SK-N-SH (cell line): ENCODE data around the gene B4GALT3. TPM values are rescaled to one million over a fixed set of nuclear protein-coding genes. Genes with fewer than 3 reads are reported as not detected.
A peak's percentile ranks its signal among the peaks of the same experiment; 100 is the strongest.

ENCODE experiments used
- CTCF ChIA-PET: fragments of 300-600, 350-600 bp; formaldehyde crosslinking; extraction: SDS; loops from one replicate; lab custom pipeline; 2021; lab: Yijun Ruan, JAX
- POLR2A ChIA-PET: fragments of 350-600 bp; sonication (Branson Sonifier 250); formaldehyde crosslinking; extraction: SDS; loops from one replicate; lab custom pipeline; 2020; ENCODE audit warnings: antibody characterized with exemption, inconsistent platforms; lab: Yijun Ruan, JAX
- DNase-seq: peaks from one replicate; pipeline ENCODE4 v3.0.0; 2012
- H2AFZ ChIP-seq: fragments of 200-600 bp; sonication (generic); 2 replicates; pipeline ENCODE4 v1.8.1; 2016; ENCODE audit warnings: antibody characterized with exemption, mild to moderate bottlenecking, low read depth
- H3F3A ChIP-seq: fragments of 200-600 bp; sonication (generic); replicated peaks from 2 replicates; pipeline ENCODE3; 2016; ENCODE audit warnings: antibody characterized with exemption, mild to moderate bottlenecking; ENCODE audit not compliant: insufficient read depth
- H3K27ac ChIP-seq, 2 experiments: fragments of 200-500 bp in 1 of 2; fragments of 200-600 bp in 1 of 2; sonication (Bioruptor generic) in 1 of 2; sonication (generic), shearing (Covaris generic) in 1 of 2; 2 replicates each; pipeline versions ENCODE4 v1.5.1 to v1.6.1; 2014 to 2016; ENCODE audit warnings: low read depth in 2 of 2, inconsistent platforms in 1 of 2, low read length in 1 of 2, mild to moderate bottlenecking in 1 of 2, mixed read lengths in 1 of 2
- H3K27me3 ChIP-seq: fragments of 200-600 bp; sonication (generic), shearing (Covaris generic); 2 replicates; pipeline ENCODE4 v1.6.1; 2016; ENCODE audit warnings: mixed run types; ENCODE audit not compliant: insufficient read depth
- H3K36me3 ChIP-seq, 2 experiments: fragments of 200-500 bp in 1 of 2; fragments of 200-600 bp in 1 of 2; sonication (Bioruptor generic) in 1 of 2; sonication (generic) in 1 of 2; replicated peaks in 1 of 2; 2 replicates each; pipeline versions ENCODE3 to v1.5.1; 2014 to 2016; ENCODE audit warnings: low read length in 1 of 2, mild to moderate bottlenecking in 1 of 2; ENCODE audit not compliant: insufficient read depth in 2 of 2, control insufficient read depth in 1 of 2
- H3K4me1 ChIP-seq, 2 experiments: fragments of 200-500 bp in 1 of 2; fragments of 200-600 bp in 1 of 2; sonication (Bioruptor generic) in 1 of 2; sonication (generic), shearing (Covaris generic) in 1 of 2; 2 replicates each; pipeline versions ENCODE4 v1.5.1 to v1.6.1; 2014 to 2016; ENCODE audit warnings: low read depth in 1 of 2, low read length in 1 of 2, mixed run types in 1 of 2; ENCODE audit not compliant: insufficient read depth in 2 of 2, control insufficient read depth in 1 of 2
- H3K4me2 ChIP-seq: fragments of 200-600 bp; sonication (generic), shearing (Covaris generic); 2 replicates; pipeline ENCODE4 v1.6.1; 2017; ENCODE audit warnings: mixed run types
- H3K4me3 ChIP-seq, 2 experiments: fragments of 200-500 bp in 1 of 2; fragments of 200-600 bp in 1 of 2; sonication (Bioruptor generic) in 1 of 2; sonication (generic), shearing (Covaris generic) in 1 of 2; 2 replicates each; pipeline versions ENCODE4 v1.5.1 to v1.8.1; 2014 to 2016; ENCODE audit warnings: low read depth in 2 of 2, inconsistent platforms in 1 of 2, low read length in 1 of 2, mild to moderate bottlenecking in 1 of 2, mixed read lengths in 1 of 2, moderate library complexity in 1 of 2
- H3K79me2 ChIP-seq: fragments of 200-600 bp; sonication (generic); 2 replicates; pipeline ENCODE4 v1.8.1; 2017; ENCODE audit warnings: mild to moderate bottlenecking; ENCODE audit not compliant: insufficient read depth
- H3K9ac ChIP-seq: fragments of 200-600 bp; sonication (generic); 2 replicates; pipeline ENCODE4 v1.6.1; 2017; ENCODE audit warnings: mixed run types
- H3K9me2 ChIP-seq: fragments of 200-600 bp; sonication (generic); 2 replicates; pipeline ENCODE4 v1.6.1; 2017; ENCODE audit warnings: mixed run types
- H3K9me3 ChIP-seq: fragments of 200-600 bp; sonication (generic); 2 replicates; pipeline ENCODE4 v1.6.1; 2017; ENCODE audit warnings: mixed run types, mild to moderate bottlenecking, moderate library complexity
- H4K20me1 ChIP-seq: fragments of 200-600 bp; sonication (generic); 2 replicates; pipeline ENCODE4 v1.6.1; 2017; ENCODE audit warnings: mild to moderate bottlenecking, mixed run types; ENCODE audit not compliant: insufficient read depth
- ELF1 ChIP-seq: IDR thresholded peaks from 2 replicates; pipeline ENCODE4 v1.4.0; 2012
- FOXJ3 ChIP-seq: sonication (generic); formaldehyde crosslinking; IDR thresholded peaks from 2 replicates; pipeline ENCODE4 v1.5.1; 2020; ENCODE audit warnings: mild to moderate bottlenecking, missing genetic modification reagents
- GATA2 ChIP-seq: sonication (generic); formaldehyde crosslinking; IDR thresholded peaks from 2 replicates; pipeline ENCODE4 v1.5.0; 2020; ENCODE audit warnings: mild to moderate bottlenecking, missing genetic modification reagents
- IRF3 ChIP-seq: fragments of 150-350 bp; IDR thresholded peaks from 2 replicates; pipeline ENCODE4 v1.6.1; 2016; ENCODE audit warnings: mild to moderate bottlenecking, low read depth, low read length
- NFIC ChIP-seq: IDR thresholded peaks from 2 replicates; pipeline ENCODE4 v1.4.0; 2012; ENCODE audit warnings: borderline replicate concordance
- TCF12 ChIP-seq: IDR thresholded peaks from 2 replicates; pipeline ENCODE4 v1.4.0; 2012
- TEAD4 ChIP-seq: IDR thresholded peaks from 2 replicates; pipeline ENCODE4 v1.4.0; 2012; ENCODE audit warnings: mild to moderate bottlenecking, borderline replicate concordance; ENCODE audit not compliant: insufficient read depth
- WGBS: methylation state at CpG from one replicate; pipeline ENCODE4 v1.1.6; 2017; ENCODE audit warnings: low lambda C conversion rate; 5-methylcytosine and 5-hydroxymethylcytosine counted together
- polyA plus RNA-seq, 3 experiments: library from polyadenylated mRNA; depleted of rRNA; stranded (reverse); fragments of >200 nt; gene quantifications; 2 replicates each; pipeline ENCODE4 v1.2.3, GENCODE V29; 2012
- TF ChIP-seq, protein P1 (sequence below): IDR thresholded peaks from 2 replicates; pipeline ENCODE4; 2012
- TF ChIP-seq, protein P2 (sequence below): fragments of 200-600 bp; sonication (generic); IDR thresholded peaks from 2 replicates; pipeline ENCODE4 v1.6.1; 2017; ENCODE audit warnings: antibody characterized with exemption, mild to moderate bottlenecking, moderate library complexity

B4GALT3 gene
- polyA plus RNA-seq, 1 of the 3 experiments (the other 2 are of a cell fraction), result 56.5 TPM

- Histone ChIP-seq H3K4me1 (peaks cover 0 to 20% of the 10 kb centered on the region in 2 experiments; a peak in 1 of 4 replicates), H3K9me3 (no peaks in the 10 kb centered on the region), H3K4me2 (peak overlapping the region; percentile 98), H3K9me2 (no peaks in the 10 kb centered on the region), H3K27ac (peak overlapping the region; percentile 86 to 88), H2AFZ (peak overlapping the region; percentile 71), H3K9ac (peak overlapping the region; percentile 76), H3K36me3 (peaks cover 21 to 59% of the 10 kb centered on the region in 2 experiments), H3K27me3 (no peaks in the 10 kb centered on the region), H3K79me2 (peaks cover 5% of the 10 kb centered on the region; the same call in 1 of the 2 replicates), H3K4me3 (peak overlapping the region; percentile 80 to 90), H3F3A (peaks cover 14% of the 10 kb centered on the region), H4K20me1 (no peaks in the 10 kb centered on the region)
- 14% methylated on average over 32 of the region's 33 CpGs for WGBS
- ChIA-PET CTCF (interaction anchor here (0.7 to 2.9 kb wide), 16 partner anchors 8 to 915 kb away, joined by 3 to 29 read pairs (median 6); partner anchors contain the start of genes ADAMTS4, B4GALT3, KLHDC9 and NDUFS2), POLR2A (interaction anchor here (1.0 to 1.4 kb wide), 4 partner anchors 10 to 122 kb away, joined by 3 to 11 read pairs (median 5); partner anchors contain the start of genes B4GALT3 and USF1)
- peak; percentile 61 for DNase-seq
- TF ChIP-seq TEAD4, result no peak
- TF ChIP-seq, protein P1, sequence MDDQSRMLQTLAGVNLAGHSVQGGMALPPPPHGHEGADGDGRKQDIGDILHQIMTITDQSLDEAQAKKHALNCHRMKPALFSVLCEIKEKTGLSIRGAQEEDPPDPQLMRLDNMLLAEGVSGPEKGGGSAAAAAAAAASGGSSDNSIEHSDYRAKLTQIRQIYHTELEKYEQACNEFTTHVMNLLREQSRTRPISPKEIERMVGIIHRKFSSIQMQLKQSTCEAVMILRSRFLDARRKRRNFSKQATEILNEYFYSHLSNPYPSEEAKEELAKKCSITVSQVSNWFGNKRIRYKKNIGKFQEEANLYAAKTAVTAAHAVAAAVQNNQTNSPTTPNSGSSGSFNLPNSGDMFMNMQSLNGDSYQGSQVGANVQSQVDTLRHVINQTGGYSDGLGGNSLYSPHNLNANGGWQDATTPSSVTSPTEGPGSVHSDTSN, result no peak
- no peak for TF ChIP-seq ELF1
- TF ChIP-seq FOXJ3 (CRISPR knock-in tag), result no peak
- TF ChIP-seq GATA2 (CRISPR knock-in tag), result no peak
- no peak for TF ChIP-seq NFIC
- TF ChIP-seq, protein P2, sequence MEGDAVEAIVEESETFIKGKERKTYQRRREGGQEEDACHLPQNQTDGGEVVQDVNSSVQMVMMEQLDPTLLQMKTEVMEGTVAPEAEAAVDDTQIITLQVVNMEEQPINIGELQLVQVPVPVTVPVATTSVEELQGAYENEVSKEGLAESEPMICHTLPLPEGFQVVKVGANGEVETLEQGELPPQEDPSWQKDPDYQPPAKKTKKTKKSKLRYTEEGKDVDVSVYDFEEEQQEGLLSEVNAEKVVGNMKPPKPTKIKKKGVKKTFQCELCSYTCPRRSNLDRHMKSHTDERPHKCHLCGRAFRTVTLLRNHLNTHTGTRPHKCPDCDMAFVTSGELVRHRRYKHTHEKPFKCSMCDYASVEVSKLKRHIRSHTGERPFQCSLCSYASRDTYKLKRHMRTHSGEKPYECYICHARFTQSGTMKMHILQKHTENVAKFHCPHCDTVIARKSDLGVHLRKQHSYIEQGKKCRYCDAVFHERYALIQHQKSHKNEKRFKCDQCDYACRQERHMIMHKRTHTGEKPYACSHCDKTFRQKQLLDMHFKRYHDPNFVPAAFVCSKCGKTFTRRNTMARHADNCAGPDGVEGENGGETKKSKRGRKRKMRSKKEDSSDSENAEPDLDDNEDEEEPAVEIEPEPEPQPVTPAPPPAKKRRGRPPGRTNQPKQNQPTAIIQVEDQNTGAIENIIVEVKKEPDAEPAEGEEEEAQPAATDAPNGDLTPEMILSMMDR, result no peak
- TF ChIP-seq IRF3, result no peak
- TF ChIP-seq TCF12, result no peak
These were observed 10.4 kb downstream of the B4GALT3 start for GRCh38 chr1:161166669-161167548.
